ENCODE results near the gene PPIB. TPM values are rescaled to one million over a fixed set of nuclear protein-coding genes. Genes with fewer than 3 reads are reported as not detected.
"Not testable (repeated sequence)": the region's sequence is repeated elsewhere in the genome, so short reads cannot be mapped to it uniquely, and the experiment has no call there.

The PPIB gene
- total RNA-seq, 1 donor from 2014 or later = 380 TPM

DNA sequence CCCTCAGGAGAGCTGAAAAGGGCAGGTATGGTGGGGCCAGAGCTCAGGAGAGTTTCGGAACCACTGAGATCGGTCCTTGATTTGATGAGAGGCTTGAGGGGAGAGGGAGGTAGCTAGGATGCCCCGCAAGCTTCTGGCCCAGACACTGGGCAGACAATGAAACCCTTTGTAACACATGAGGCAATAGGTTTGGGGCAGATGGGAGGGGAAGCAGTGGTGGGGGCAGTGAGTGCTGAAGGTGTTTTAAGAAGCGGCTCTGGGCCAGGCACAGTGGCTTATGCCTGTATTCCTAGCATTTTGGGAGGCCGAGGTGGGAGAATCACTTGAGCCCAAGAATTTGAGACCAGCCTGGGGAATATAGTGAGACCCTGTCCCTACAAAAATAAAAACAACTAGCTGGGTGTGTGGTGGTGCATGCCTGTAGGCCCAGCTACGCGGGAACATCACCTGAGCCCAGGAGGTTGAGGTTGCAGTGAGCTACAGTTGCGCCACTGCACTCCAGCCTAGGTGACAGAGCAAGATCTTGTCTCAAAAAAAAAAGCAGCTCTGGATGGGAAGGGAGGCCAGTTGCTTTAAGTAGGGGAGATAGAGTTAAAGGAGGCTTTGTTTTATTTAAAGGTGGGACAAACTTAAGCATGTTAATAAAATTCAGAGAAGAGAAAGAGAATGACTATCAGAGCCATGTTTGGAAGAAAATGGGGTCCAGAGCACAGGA lies 20.9 kb downstream of the PPIB start:
- DNase-seq (ENCODE audit: low spot score) = no peak

DNA sequence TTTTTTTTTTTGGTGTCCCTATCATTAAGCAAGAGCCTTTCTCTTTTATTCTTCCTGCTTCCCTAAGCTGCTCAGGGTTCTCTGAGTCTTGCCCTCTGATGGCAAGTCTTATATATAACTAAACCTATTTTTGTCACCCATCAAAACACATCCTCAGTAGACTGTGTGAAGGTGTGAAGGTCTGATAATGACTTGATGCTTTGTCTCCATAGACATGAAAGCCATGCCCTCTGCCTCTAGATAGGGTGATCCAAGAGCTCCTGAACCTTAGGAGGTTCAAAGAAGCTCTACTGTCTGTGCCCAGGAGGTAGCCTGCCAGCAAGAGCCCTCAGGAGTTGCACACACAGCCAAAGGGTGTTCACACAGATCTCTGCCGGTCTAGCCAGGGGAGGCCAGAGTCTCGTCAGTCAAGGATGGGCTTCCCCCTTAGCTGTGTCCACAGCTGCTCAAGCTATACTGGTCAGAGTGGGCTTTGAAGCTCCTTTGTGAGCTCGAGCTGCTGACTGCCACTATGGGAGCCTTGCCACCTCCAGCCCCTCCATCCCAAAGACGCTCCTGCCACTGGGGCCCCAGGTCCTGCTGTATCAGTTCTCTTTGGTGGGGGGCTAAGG lies 24.4 kb downstream of the PPIB start:
- no peak for DNase-seq (ENCODE audit: low spot score)

DNA sequence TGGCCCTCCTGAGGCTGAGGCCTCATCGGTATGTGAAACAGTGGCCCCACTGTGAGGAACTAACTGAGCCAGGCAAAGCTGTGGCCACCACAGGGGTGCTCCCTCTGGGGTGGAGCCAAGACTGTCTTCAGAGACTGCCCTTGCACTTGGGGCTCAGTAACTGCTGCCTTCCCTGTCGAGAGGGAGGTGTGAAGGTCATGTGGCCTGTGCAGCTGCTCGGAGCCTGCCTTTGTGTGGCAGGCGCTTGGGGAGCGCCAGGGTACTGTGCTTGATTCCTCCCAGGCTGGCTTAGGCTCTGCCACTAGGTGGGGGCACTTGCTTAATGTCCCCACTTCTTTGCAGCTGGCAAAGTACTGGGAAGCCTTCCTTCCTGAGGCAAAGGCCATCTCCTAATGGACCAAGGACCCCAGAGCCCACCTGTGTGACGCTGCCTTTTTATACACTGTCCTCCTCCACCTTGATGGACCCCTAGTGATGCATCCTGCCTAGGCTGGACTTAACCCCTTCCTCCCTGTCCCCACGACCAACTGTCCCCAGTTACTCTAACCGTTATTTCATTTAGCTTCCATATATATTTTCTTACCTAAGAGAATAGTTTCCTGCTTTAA lies 25.5 kb downstream of the PPIB start:
- no peak for DNase-seq (ENCODE audit: low spot score)

DNA sequence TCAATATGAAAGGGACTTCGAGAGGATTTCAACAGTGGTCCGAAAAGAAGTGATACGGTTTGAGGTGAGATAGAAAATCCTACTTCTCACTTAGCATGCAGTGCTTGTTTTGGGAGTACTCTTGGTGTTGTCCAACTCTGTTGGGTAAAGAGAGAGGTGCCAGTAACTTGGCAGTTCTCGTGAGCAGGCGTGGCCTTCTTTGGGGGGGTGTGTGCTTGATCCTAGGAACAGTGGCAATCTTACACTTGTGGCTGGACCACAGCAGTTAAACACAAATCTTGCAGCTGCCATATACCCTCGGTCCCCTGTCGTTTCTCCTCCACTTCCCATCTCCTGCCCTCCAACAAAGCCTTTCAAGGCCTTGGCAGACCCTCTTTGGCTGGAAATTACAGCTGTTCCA lies 26.5 kb downstream of the PPIB start:
- no peak for DNase-seq (ENCODE audit: low spot score)

DNA sequence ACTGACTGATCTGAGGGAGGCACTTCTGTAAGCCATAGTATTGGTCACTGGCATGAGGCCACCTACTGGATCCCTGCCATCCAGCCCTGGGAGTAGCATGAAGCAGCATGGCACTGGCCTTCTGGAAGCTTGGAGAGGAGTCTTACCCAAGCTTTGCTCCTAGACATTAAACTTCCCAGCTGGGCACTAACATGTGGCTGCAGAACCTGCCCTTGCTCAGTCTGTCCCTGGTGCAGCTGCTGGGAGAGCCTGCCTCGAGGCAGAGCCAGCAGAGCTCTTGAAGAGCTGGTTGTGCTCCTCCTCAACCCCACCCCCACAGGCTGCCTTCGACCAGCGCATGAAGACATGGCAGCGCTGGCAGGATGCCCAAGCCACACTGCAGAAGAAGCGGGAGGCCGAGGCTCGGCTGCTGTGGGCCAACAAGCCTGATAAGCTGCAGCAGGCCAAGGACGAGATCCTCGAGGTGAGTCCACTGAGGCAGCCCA lies 28.4 kb downstream of the PPIB start:
- no peak for DNase-seq (ENCODE audit: low spot score)

DNA sequence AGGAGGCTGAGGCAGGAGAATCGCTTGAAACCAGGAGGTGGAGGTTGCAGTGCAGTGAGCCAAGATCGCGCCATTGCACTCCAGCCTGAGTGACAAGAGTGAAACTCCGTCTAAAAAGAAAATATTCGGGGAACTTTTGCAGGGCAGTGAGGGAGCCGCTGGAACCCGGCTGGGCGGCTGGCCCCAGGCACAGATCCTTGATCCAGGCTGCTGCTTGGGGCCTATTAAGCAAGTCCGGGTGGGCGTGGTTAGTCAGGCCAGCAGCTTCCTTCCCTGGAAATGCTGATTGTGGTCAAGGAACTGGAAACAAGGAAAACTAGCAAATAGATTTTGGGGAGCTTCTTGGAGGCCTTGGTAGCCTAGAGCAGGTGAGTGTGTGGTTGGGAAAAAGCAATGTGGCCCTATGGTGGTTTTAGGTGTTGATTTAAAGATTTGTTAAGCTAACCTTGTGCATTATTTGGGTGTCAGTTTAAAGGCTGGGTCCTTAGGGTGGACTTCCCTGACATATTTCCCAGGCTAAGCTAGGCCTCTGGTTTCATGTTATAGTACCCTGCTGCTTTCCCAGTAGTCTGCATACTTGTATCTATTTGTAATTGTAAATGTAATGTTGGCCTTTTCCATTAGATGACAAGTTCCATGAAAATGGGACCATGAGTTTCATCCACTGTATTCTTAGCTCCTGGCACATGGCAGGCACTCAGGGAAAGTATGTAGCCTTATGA lies 29.0 kb downstream of the PPIB start:
- no peak for DNase-seq (ENCODE audit: low spot score)

DNA sequence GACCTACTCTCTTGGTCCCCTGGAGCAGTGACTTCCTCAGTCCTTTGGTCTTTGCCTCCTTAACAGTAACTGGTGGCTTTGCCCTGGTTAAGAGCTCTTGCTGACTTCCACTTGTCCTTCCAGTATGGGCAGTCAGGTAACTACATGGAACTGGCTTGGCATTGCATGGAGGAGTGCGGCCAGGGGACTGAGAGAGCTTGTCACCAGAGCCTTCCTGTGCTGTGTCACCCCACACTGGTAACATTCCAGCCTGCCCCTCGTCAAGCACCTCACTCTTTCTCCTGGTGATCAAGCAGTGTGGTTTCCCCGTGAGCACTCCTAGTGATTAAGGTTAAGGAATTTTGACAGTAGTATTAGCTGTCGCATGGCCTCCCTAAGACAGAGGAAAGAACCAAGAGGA lies 30.6 kb downstream of the PPIB start:
- no peak for DNase-seq (ENCODE audit: low spot score)

DNA sequence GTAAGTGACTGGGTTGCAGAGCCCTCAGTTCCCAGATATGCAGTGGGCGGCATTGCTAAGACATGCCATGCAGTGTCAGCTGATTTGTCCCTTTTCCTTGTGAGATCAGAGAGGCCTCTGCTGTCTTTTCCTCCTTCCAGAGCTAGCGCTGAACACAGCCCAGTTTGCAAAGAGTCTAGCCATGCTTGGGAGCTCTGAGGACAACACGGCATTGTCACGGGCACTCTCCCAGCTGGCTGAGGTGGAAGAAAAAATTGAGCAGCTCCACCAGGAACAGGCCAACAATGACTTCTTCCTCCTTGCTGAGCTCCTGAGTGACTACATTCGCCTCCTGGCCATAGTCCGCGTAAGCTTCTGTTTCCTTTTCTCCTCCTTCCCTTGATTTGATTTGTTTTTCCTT lies 31.3 kb downstream of the PPIB start:
- DNase-seq (ENCODE audit: low spot score) = no peak

DNA sequence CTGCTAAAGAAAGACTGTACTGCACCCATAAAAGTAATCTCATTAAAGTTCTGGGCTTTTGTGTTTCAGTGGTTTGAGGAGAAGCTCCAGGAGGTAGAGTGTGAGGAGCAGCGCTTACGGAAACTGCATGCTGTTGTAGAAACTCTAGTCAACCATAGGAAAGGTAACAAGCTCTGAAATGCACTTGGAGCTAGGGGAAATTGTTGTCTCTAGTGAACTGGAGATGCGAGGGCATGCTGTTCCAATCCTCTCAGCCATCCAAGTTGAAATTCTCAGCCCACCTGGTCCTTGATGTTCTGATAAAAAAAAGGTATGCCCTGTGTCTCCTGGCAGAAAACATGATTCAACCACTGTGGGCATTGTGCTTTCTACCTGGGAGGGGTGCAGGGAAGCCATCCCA lies 32.7 kb downstream of the PPIB start:
- no peak for DNase-seq (ENCODE audit: low spot score)

DNA sequence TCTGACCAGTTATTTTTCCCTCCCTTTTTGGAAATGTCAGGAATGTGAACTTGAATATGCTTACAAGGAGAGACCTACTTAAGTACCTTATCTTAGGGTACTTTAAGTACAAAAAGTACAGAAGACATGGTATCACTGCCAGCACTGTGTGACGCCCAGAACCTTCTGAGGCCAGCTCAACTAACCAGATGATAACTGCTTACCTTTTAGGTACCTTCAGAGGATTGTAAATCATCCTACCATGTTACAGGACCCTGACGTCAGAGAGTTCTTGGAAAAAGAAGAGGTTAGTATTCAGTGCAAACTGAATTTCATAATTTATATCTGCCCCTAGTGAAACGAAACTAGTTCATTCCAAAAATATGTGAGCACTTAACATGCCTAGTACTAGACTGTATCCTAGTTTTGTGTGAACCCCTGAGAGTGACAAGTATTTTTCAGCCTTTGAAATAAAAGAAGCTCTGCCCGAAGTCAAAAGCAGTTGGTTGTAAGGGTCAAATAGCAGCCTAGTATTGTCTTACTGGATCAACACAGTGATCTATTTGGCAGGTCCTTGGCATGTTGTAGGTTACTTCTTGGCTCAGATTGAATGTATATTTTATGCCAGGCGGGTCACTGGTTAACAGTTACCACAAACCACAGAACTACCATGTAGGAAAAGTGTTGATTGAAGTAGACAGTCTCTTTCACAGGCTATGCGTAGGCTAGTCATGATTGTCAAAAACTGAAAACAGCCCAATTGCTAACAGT lies 35.1 kb downstream of the PPIB start:
- DNase-seq (ENCODE audit: low spot score) = no peak

DNA sequence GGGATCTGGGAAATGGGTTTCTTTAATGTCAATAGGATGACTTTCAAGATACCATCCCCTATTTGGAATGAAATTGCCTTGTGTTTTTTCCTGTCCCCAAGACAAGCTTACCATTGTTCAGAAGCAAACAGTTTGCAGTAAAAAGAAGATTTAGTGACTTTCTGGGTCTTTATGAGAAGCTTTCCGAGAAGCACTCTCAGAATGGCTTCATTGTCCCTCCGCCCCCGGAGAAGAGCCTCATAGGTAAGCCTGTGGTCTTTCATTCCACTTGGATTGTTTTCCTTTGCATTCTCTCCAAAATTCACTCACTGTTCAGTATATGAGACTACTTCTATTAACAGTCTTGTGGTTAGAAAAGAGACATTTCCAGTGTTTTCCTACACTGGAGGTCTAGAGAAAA lies 36.8 kb downstream of the PPIB start:
- no peak for DNase-seq (ENCODE audit: low spot score)

DNA sequence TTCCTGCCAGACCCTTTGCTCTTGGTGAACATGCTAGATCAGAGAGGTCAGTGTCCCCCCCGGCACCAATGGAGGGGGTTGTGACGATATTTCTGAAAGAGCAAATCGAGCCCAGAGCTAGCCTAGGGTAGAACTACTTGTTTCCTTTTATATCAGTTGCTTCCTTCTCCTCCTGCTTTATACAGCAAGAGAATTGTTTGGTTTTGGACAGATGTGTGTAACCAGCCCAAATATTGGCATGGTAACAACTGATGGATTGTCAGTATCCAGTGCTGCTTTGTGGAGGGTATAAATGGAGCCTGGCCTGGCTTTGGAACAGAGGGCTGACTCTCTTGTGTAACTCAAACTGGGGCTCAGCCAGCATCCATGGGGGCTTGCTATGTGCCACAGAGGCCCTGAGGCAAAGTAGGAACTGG lies 39.9 kb downstream of the PPIB start:
- DNase-seq (ENCODE audit: low spot score) = no peak

DNA sequence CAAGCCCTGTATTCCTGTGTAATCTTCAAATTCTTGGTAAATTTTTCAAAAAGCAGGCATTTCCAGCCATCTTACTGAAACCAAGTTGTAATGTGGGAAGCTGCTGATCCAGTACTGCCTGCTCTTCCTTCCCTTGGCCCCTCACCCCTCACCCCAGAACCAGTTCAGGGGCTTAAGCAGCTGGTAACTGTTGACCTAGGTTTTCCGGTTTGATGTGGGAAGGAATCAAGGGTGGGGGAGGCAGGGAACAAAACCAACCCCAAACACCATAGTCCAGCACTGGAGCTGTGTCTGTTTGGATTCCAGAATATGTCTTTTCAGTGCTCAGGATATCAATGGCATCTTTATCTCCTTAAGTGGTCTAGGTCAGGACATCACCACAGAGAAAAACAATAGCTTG lies 40.4 kb downstream of the PPIB start:
- no peak for DNase-seq (ENCODE audit: low spot score)

DNA sequence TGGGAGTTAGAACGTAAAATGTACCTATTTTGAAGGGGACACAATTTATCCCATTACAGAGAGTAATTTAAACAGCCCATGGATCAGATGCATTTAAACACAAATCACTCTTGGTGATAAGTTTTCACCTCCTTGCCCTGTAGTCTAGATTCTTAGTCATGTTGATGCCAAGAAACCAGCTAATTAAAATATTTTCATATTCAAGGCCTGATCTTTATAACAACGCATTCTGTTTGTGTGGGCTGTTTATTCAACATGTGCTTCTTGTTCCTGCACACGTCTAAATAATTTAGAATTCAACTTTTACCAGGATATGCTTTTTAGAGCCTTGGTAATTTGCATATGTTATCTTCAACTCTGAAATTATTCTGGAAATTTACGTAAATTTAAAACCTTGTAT lies 41.2 kb downstream of the PPIB start:
- no peak for DNase-seq (ENCODE audit: low spot score)

DNA sequence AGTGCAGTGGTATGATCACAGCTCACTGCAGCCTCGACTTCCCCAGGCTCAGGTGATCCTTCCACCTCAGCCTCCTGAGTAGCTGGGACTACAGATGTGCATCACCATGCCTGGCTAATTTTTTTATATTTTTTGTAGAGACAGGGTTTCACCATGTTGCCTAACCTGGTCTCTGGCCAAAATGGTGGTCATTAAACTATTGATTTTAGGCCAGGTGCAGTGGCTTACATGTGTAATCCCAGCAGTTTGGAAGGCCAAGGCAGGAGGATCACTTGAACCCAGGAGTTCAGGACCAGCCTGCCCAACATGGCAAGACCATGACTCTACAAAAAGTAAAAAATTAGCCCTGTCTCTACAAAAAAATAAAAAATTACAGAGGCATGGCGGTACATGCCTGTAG lies 42.5 kb downstream of the PPIB start:
- not testable (repeated sequence) for DNase-seq (ENCODE audit: low spot score)

DNA sequence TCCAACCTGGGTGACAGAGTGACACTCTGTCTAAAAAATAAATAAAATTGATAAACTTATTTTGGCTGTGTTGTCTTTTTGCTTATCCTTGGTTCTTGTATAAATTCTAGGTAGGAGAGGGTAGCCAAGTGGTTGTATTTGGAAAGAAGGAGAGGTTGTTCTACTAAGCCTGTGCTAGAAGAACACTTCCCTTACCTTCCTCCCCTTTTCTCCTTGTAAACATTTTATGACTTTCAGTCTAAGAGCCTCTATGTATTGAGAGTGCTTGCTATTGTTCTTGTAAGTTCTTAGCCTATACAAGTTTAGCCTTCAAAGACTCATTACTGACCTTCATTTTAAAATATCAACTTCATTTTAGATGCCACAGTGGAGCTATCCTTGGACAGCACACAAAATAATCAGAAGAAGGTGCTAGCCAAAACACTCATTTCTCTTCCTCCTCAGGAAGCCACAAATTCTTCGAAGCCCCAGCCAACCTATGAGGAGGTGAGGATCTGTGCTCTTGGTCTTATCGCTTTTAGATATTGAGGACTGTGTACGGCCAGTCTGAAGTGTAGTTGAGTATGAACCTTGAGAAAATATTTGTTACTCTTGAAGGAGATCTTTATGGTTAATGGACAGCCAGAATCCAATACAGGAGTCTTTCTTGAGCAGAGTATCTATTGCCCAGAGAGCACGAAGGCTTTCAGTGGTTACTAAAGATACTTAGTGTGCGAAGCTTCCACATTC lies 44.9 kb downstream of the PPIB start:
- no peak for DNase-seq (ENCODE audit: low spot score)

DNA sequence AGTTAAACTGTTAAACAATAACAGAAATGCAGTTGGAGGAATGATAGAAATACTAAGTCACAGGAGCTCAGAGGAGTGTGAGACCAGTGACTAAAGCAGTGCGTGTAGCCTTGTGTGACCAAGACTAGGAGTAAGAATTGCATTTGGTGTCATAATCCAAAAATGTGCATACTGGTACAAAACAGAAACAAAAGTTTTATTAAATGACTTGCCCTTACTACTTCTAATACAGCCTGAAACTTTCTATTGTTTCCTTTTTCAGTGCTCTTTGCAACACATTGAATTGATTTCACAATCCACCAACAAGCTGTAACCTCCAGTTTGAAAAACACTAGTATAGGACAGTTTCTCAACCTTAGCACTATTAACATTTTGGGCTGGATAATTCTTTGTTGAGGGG lies 49.9 kb downstream of the PPIB start:
- DNase-seq (ENCODE audit: low spot score) = no peak

DNA sequence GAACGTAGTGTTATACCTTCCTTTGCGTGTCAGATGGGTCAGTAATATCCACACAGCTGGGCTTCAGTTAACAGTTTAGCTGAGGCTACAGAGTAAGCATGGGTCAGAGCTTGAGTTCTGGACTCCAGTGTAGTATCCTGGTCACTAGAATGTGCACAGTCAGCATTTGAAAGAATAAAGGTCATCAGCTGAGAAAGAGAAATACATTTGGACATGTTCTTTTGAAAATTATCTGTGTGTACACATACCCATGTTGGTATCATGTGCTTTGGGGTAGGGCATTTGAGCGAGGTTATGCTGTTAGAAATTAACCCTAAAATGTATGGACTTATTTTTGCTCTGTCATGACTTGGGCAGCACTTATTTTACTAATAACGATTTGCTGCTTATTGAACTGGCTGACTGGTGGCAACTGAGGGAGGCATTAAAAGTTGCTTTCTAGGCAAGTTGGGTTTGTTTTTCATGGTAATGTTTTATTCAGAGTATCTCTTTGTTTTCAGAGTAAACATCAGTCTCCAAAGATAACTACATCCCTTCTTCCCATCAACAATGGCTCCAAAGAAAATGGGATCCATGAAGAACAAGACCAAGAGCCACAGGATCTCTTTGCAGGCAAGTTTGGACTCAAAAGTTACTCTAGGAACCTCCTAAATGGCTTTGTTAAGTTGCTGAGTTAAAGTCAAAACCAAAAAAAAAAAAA lies 50.6 kb downstream of the PPIB start:
- no peak for DNase-seq (ENCODE audit: low spot score)

DNA sequence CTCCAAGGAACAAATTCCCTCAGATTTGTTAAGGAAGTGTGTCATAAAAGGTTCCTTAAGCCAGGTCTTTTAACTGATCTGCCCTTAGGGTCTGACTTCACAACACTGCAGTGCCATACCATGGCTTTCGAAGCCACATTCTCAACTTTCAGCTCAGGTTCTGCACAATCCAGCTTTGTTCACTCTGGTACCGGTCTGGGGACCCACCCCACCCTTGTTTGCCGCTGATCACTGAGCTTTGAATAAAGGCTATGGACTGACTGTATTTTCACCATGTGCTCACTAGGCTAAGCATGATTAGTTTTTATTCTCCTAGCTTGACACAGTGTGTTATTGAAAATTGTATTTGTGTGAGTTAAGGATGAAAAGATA lies 51.2 kb downstream of the PPIB start:
- DNase-seq (ENCODE audit: low spot score) = no peak

DNA sequence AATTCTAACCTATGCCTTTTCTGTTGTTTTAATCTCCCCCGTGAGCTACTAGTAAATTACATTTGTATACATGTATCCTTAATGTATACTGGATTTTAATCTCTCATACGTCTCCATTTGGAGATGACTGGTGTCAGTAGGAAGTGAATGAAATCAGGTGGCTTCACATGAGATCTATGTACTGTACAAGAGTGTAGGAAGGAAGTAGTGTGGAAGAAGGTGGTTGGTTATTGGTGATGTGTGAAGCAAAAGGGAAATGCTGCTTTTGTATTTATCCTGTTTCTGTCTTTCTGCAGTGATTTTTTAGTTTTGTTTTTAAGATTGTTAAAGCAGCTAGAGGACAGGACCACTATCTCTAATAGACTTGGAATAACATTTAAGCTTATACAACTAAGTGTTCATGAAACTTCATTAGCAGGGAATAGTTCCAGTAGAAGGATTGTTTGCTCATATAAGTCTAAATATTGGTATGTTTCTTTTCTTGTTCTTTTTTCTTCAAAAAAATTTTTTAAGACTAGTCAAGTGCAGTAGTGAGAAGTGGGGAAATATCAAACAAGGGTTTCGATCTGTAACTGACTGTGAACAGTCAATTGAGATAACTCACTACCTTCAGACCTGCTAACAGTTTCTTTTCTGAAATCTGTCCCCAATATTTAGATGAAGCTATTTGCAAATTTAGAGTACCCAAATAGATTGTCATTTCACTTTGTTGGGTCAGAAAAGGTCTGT lies 51.7 kb downstream of the PPIB start:
- DNase-seq (ENCODE audit: low spot score) = no peak
